Thyroid gland (tissue), 4 donors: ENCODE data around the gene ANTKMT.

Experiments used
- POLR2A ChIP-seq, 2 donors: fragments of 450-650 bp; IDR thresholded peaks; one replicate each; pipeline ENCODE4 v1.6.1; 2017; ENCODE audit warnings: antibody characterized with exemption in 2 of 2, mild to moderate bottlenecking in 2 of 2, moderate library complexity in 1 of 2
- TF ChIP-seq, protein P1 (sequence below), 6 experiments: fragments of 200-600 bp in 3 of 6; fragments of 450-650 bp in 3 of 6; sonication (generic) in 3 of 6; IDR thresholded peaks; one replicate each; pipeline ENCODE4 v1.5.1; 2016 to 2019; ENCODE audit warnings: antibody characterized with exemption in 6 of 6, mild to moderate bottlenecking in 2 of 6, inconsistent platforms in 1 of 6, moderate library complexity in 1 of 6

DNA sequence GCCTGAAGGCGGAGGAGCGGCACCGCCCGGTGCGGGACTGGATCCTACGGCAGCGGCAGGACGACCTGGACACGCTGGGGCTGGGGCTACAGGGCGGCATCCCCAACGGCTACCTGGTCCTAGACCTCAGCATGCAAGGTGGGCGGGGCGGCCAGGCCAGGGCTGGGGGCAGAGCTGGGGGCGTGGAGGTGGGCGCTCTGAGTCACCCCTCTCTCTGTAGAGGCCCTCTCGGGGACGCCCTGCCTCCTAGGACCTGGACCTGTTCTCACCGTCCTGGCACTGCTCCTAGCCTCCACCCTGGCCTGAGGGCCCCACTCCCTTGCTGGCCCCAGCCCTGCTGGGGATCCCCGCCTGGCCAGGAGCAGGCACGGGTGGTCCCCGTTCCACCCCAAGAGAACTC, 47.5 kb downstream of the ANTKMT start:
- TF ChIP-seq POLR2A (IDR thresholded peaks at IDR 0.05), result no peak
- TF ChIP-seq, protein P1, sequence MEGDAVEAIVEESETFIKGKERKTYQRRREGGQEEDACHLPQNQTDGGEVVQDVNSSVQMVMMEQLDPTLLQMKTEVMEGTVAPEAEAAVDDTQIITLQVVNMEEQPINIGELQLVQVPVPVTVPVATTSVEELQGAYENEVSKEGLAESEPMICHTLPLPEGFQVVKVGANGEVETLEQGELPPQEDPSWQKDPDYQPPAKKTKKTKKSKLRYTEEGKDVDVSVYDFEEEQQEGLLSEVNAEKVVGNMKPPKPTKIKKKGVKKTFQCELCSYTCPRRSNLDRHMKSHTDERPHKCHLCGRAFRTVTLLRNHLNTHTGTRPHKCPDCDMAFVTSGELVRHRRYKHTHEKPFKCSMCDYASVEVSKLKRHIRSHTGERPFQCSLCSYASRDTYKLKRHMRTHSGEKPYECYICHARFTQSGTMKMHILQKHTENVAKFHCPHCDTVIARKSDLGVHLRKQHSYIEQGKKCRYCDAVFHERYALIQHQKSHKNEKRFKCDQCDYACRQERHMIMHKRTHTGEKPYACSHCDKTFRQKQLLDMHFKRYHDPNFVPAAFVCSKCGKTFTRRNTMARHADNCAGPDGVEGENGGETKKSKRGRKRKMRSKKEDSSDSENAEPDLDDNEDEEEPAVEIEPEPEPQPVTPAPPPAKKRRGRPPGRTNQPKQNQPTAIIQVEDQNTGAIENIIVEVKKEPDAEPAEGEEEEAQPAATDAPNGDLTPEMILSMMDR (IDR thresholded peaks at IDR 0.05), result no peak
